Measurements from ENCODE around the gene MTERF4. TPM values are rescaled to one million over a fixed set of nuclear protein-coding genes. Genes with fewer than 3 reads are reported as not detected.

Gene MTERF4
- total and polyA plus RNA-seq, 2 of the 8 experiments (the other 6 are each of a cell fraction or from before 2014, with no cell fraction given), result 25.9 to 28.5 TPM

DNA sequence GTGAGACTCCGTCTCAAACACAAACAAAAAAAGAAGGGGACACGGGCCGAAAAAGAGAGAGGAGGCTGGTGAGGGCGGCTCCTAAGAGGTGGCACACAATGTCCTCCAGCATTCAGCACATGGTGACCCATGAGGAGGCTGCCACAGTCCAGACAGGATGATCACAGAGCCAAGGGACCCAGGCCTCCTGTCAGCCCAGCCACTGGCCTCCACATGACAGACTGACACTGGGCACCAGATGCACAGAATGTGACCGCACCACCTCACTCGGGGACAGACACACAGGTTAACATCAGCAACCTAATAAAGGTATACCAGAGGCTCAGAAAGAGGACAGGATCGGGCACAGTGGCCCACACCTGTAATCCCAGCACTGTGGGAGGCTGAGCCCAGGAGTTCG lies 26.2 kb upstream of the MTERF4 start (continued):
- TF ChIP-seq SIRT6 (IDR thresholded peaks at IDR 0.05; ENCODE audit: low read length) (no peak), NRF1 (IDR thresholded peaks at IDR 0.05; ENCODE audit: low read depth, low read length) (no peak), BRCA1 (IDR thresholded peaks at IDR 0.05; ENCODE audit: low read depth, low read length) (no peak)

Data from H1 (cell line).